T-cell (primary cell): Measurements from ENCODE around the gene RAB3GAP1. TPM values are rescaled to one million over a fixed set of nuclear protein-coding genes. Genes with fewer than 3 reads are reported as not detected.

Experiments
- ATAC-seq, 4 experiments: fragments of 200-7000 bp in 3 of 4; fragments of 150-1000 bp in 1 of 4; cut with Tn5 transposase; replicated peaks in 1 of 4; 1 replicate in 3 of 4; 2 replicates in 1 of 4; pipeline ENCODE4 v1.10.0; 2021; ENCODE audit warnings: moderate library complexity in 3 of 4, mild to moderate bottlenecking in 2 of 4, moderate number of reproducible peaks in 1 of 4
- CTCF ChIA-PET, 2 donors: fragments of 300-600 bp; sonication (Branson Sonifier 250); formaldehyde crosslinking; loops; one replicate each; lab custom pipeline; 2022; ENCODE audit warnings: antibody characterized with exemption in 2 of 2; lab: Charles Lee
- POLR2A ChIA-PET, 2 donors: fragments of 300-600 bp; sonication (Branson Sonifier 250); formaldehyde crosslinking; loops; one replicate each; lab custom pipeline; 2022; ENCODE audit warnings: antibody characterized with exemption in 2 of 2; lab: Charles Lee
- DNase-seq, 35 experiments: peaks; one replicate each; pipeline versions ENCODE4 v3.0.0 to v3.0.0-alpha.2; 2013 to 2023
- H3K27ac ChIP-seq: one replicate; pipeline ENCODE4 v1.5.1; 2013; ENCODE audit warnings: low read length
- H3K27me3 ChIP-seq, 2 experiments: replicated peaks in 1 of 2; 1 replicate in 1 of 2; 2 replicates in 1 of 2; pipeline versions ENCODE4 v1.6.1 to v1.7.0; 2013; ENCODE audit warnings: low read length in 1 of 2, mixed read lengths in 1 of 2; ENCODE audit not compliant: control insufficient read depth in 2 of 2, insufficient read depth in 2 of 2; ENCODE audit errors: extremely low read depth in 1 of 2
- H3K36me3 ChIP-seq, 2 donors: 1 replicate in 1 of 2; 2 replicates in 1 of 2; pipeline versions ENCODE4 v1.6.1 to v1.7.0; 2013; ENCODE audit warnings: low read length in 1 of 2; ENCODE audit not compliant: control insufficient read depth in 2 of 2, insufficient read depth in 1 of 2; ENCODE audit errors: extremely low read depth in 1 of 2
- H3K4me1 ChIP-seq, 2 experiments: 1 replicate in 1 of 2; 2 replicates in 1 of 2; pipeline versions ENCODE4 v1.6.1 to v1.7.0; 2013; ENCODE audit warnings: low read length in 2 of 2, mixed read lengths in 1 of 2; ENCODE audit not compliant: insufficient read depth in 2 of 2, control insufficient read depth in 1 of 2; ENCODE audit errors: extremely low read depth in 1 of 2
- H3K4me3 ChIP-seq, 2 donors: 1 replicate in 1 of 2; 2 replicates in 1 of 2; pipeline versions ENCODE4 v1.5.1 to v1.7.0; 2013; ENCODE audit warnings: mild to moderate bottlenecking in 2 of 2, low read length in 1 of 2, moderate library complexity in 1 of 2; ENCODE audit not compliant: control insufficient read depth in 1 of 2; ENCODE audit errors: extremely low read depth in 1 of 2
- H3K9me3 ChIP-seq: 2 replicates; pipeline ENCODE4 v1.7.0; 2013
- H3K27ac Mint-ChIP-seq, 2 donors: one replicate each; pipeline ENCODE4 v1.8.0; 2020 to 2021; ENCODE audit warnings: mild to moderate bottlenecking in 2 of 2, mixed read lengths in 2 of 2
- H3K27me3 Mint-ChIP-seq, 2 donors: one replicate each; pipeline ENCODE4 v1.8.0; 2021 to 2022; ENCODE audit warnings: mixed read lengths in 2 of 2
- H3K36me3 Mint-ChIP-seq: one replicate; pipeline ENCODE4 v1.8.0; 2021; ENCODE audit warnings: mixed read lengths
- H3K4me1 Mint-ChIP-seq, 3 donors: one replicate each; pipeline ENCODE4 v1.8.0; 2020 to 2022; ENCODE audit warnings: mixed read lengths in 3 of 3, mild to moderate bottlenecking in 1 of 3
- H3K4me3 Mint-ChIP-seq, 3 donors: one replicate each; pipeline ENCODE4 v1.8.0; 2020 to 2022; ENCODE audit warnings: mild to moderate bottlenecking in 3 of 3, mixed read lengths in 3 of 3, moderate library complexity in 3 of 3
- H3K9me3 Mint-ChIP-seq, 3 donors: one replicate each; pipeline ENCODE4 v1.8.0; 2020 to 2022; ENCODE audit warnings: mixed read lengths in 3 of 3
- WGBS: methylation state at CpG from one replicate; pipeline ENCODE4 v1.1.5; 2013; ENCODE audit warnings: missing lambda C conversion rate; ENCODE audit not compliant: insufficient coverage; 5-methylcytosine and 5-hydroxymethylcytosine counted together
- total RNA-seq, 35 experiments: library from RNA in 6 of 35; stranded (reverse) in 6 of 35; fragments of 120-200 nt in 1 of 35; gene quantifications; one replicate each; pipeline versions ENCODE4 v1.2.1 to v1.2.4 and lab custom pipeline; 2013 to 2026

The RAB3GAP1 gene
- total RNA-seq, 5 donors from 2014 or later (not counting 1 experiment from before 2014, with no cell fraction given), result 34.0 to 48.8 (median 40.7) TPM

- Histone ChIP-seq H3K27me3 (no peaks in the 10 kb centered on the region), H3K9me3 (no peaks in the 10 kb centered on the region), H3K27ac (no peak overlapping the region), H3K4me3 (no peak overlapping the region), H3K4me1 (no peaks in the 10 kb centered on the region), H3K36me3 (peaks cover under 1 to 39% of the 10 kb centered on the region in 2 donors)
- H3K27ac Mint-ChIP-seq, result peak overlapping the region in 1 of 2 donors; percentile 26
- 100% methylated on average over 1 of the region's 2 CpGs for whole genome bisulfite sequencing
- CTCF ChIA-PET, result no interaction called here
- peaks cover 62% of the 10 kb centered on the region for H3K36me3 Mint-ChIP-seq
- H3K4me3 Mint-ChIP-seq, result no peak overlapping the region
- DNase-seq, result no peak
- H3K27me3 Mint-ChIP-seq, result no peaks in the 10 kb centered on the region
- POLR2A ChIA-PET, result no interaction called here
- no peaks in the 10 kb centered on the region for H3K9me3 Mint-ChIP-seq
- H3K4me1 Mint-ChIP-seq, result peaks cover 1 to 22% (median 5%) of the 10 kb centered on the region in 3 donors
- ATAC-seq, result no peak
Observed at GRCh38 chr2:135159191-135159590, 107.1 kb downstream of the RAB3GAP1 start.

DNA sequence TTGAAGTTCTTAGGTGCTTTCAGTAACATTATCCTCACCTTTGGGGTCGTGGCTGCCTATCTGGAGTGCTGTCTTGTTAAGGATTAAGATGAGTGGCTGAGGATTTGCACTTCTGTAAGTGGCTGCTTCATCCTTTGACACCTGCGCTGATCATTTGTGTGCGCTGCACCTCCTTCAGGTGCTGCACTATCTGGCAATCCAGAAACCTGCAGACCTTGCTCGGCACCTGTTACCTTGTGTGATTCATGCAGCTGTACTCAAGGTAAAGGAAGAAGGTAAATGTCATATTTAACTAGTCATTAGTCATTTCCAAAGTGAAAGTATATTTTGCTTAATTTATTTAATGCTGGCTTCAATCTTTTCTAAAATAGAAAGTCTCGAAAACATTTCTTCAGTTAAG is 110.3 kb downstream of the RAB3GAP1 start:
- WGBS, result 33% methylated on average over 2 of the region's 5 CpGs
- H3K27ac ChIP-seq, result no peak overlapping the region
- H3K4me1 Mint-ChIP-seq, result peaks cover 0 to 22% (median 1%) of the 10 kb centered on the region in 3 donors
- H3K27me3 ChIP-seq, result no peaks in the 10 kb centered on the region
- H3K36me3 ChIP-seq, result peaks cover 7 to 46% of the 10 kb centered on the region in 2 donors
- H3K9me3 ChIP-seq, result no peaks in the 10 kb centered on the region
- H3K27ac Mint-ChIP-seq, result peak overlapping the region; percentile 3 to 22
- ATAC-seq, result no peak
- peaks cover 55% of the 10 kb centered on the region for H3K36me3 Mint-ChIP-seq
- H3K4me3 ChIP-seq, result no peak overlapping the region
- no peaks in the 10 kb centered on the region for H3K4me1 ChIP-seq
- DNase-seq, result no peak
- no peak overlapping the region for H3K4me3 Mint-ChIP-seq
- H3K27me3 Mint-ChIP-seq, result no peaks in the 10 kb centered on the region
- POLR2A ChIA-PET, result no interaction called here
- CTCF ChIA-PET, result no interaction called here
- no peaks in the 10 kb centered on the region for H3K9me3 Mint-ChIP-seq

DNA sequence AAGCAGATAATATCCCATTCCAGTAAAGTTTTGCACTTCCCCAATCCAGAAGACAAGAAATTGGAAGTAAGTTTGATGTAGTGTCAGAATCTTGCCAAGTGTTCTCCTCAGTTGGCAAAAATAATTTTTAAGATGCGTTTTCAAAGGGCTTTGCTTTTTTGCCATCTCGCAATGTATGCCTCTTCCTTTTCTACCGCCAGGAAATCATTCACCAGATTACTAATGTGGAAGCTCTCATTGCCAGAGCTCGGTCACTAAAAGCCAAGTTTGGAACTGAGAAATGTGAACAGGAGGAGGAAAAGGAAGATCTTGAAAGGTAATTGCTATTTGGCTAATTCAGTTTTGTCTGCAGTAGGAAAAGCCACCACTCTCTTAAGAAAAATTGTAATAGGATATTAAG is 110.7 kb downstream of the RAB3GAP1 start:
- Histone ChIP-seq H3K9me3 (no peaks in the 10 kb centered on the region), H3K27me3 (no peaks in the 10 kb centered on the region), H3K36me3 (peaks cover 7 to 49% of the 10 kb centered on the region in 2 donors), H3K4me1 (no peaks in the 10 kb centered on the region), H3K4me3 (no peak overlapping the region), H3K27ac (no peak overlapping the region)
- Mint-ChIP-seq H3K27ac (peak overlapping the region; percentile 3 to 75), H3K27me3 (no peaks in the 10 kb centered on the region), H3K9me3 (no peaks in the 10 kb centered on the region), H3K4me1 (peaks cover 0 to 20% (median 1%) of the 10 kb centered on the region in 3 donors), H3K36me3 (peaks cover 56% of the 10 kb centered on the region), H3K4me3 (no peak overlapping the region)
- ChIA-PET CTCF (no interaction called here), POLR2A (no interaction called here)
- ATAC-seq, result no peak
- no peak for DNase-seq
- no CpG with 5 or more reads among the region's 4 CpGs for WGBS

DNA sequence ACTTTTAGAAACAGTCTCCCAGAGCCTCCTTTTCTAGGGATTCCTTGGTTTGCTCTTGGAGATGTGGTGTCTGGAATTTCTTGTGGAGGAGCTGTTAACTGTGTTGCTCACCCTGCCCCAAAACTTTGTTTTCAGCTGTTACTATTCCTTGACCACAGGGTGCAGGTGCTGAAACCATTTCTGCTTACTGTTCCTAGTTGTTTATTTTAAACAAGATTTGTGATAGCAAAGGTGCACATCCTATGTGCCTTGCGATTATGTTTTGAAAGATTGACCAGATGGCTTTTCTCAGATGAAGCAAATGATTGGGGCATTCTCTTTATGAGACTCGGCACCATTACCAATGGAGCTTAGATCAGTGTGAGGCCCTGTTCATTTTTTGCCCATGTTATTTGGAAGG is 111.2 kb downstream of the RAB3GAP1 start:
- H3K27me3 Mint-ChIP-seq, result no peaks in the 10 kb centered on the region
- 92% methylated on average over 2 of the region's 2 CpGs for WGBS
- Histone ChIP-seq H3K27ac (no peak overlapping the region), H3K36me3 (peaks cover 7 to 48% of the 10 kb centered on the region in 2 donors), H3K4me3 (no peak overlapping the region), H3K9me3 (no peaks in the 10 kb centered on the region), H3K27me3 (no peaks in the 10 kb centered on the region), H3K4me1 (no peaks in the 10 kb centered on the region)
- no peaks in the 10 kb centered on the region for H3K9me3 Mint-ChIP-seq
- DNase-seq (no peak), ATAC-seq (no peak)
- H3K4me3 Mint-ChIP-seq, result no peak overlapping the region
- H3K36me3 Mint-ChIP-seq, result peaks cover 56% of the 10 kb centered on the region
- peaks cover 0 to 14% (median 1%) of the 10 kb centered on the region in 3 donors for H3K4me1 Mint-ChIP-seq
- POLR2A ChIA-PET, result interaction anchor here (0.6 kb wide), 2 partner anchors 474 to 568 kb away, joined by 3 to 9 read pairs; no protein-coding TSS in a partner anchor
- H3K27ac Mint-ChIP-seq, result peak overlapping the region in 1 of 2 donors; percentile 75
- CTCF ChIA-PET, result interaction anchor here in 1 of 2 donors (0.6 kb wide), 1 partner anchor 17 kb away, joined by 5 read pairs; no protein-coding TSS in a partner anchor

DNA sequence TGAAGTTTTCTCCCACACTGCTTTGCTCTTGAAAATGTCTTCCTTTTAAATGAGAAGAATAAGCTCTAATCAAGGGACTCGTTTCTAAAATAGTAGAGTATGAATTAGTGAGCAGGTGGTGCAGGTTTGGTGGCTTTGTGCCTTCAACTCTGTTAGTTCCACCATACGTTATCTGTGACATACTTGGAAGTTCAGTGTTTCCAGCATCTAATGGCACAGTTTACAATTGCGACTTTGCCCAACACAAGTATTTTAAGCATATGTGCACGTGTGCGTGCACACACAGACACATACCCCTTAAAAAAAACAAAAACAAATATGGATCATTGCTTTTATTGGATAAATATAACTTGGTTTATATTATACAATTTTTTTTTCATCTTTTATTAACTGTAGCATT is 111.8 kb downstream of the RAB3GAP1 start:
- Mint-ChIP-seq H3K4me1 (peaks cover under 1 to 12% (median 1%) of the 10 kb centered on the region in 3 donors), H3K9me3 (no peaks in the 10 kb centered on the region), H3K27me3 (no peaks in the 10 kb centered on the region), H3K27ac (no peak overlapping the region), H3K36me3 (peaks cover 56% of the 10 kb centered on the region), H3K4me3 (no peak overlapping the region)
- no peaks in the 10 kb centered on the region for H3K27me3 ChIP-seq
- CTCF ChIA-PET, result interaction anchor here (0.5 to 0.6 kb wide), 4 partner anchors 12 to 438 kb away, joined by 3 to 9 read pairs (median 4); no protein-coding TSS in a partner anchor
- no peaks in the 10 kb centered on the region for H3K4me1 ChIP-seq
- no peaks in the 10 kb centered on the region for H3K9me3 ChIP-seq
- H3K4me3 ChIP-seq, result no peak overlapping the region
- no peak overlapping the region for H3K27ac ChIP-seq
- no CpG with 5 or more reads among the region's 5 CpGs for WGBS
- peaks cover 7 to 50% of the 10 kb centered on the region in 2 donors for H3K36me3 ChIP-seq
- ATAC-seq (no peak), DNase-seq (no peak)
- POLR2A ChIA-PET, result interaction anchor here (0.6 kb wide), 2 partner anchors 473 to 568 kb away, joined by 3 to 9 read pairs; no protein-coding TSS in a partner anchor

DNA sequence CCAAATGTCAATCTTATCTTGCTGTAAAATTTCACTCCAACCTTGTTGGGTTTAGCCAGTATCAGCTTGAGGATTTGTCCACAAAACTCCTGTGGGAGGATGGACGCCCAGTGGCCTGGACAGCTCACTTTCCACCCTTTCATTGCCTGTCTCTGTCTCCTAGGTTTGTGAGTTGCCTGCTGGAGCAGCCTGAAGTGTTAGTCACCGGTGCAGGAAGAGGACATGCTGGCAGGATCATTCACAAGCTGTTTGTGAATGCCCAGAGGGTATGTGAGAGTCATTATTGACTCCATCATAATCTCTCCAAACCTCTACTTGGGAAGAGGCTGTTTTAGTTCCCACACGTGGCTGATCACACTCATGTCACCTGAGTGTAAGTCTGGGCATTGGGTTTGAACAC is 112.3 kb downstream of the RAB3GAP1 start:
- 60% methylated on average over 1 of the region's 3 CpGs for WGBS
- Mint-ChIP-seq H3K4me3 (no peak overlapping the region), H3K27ac (no peak overlapping the region), H3K27me3 (no peaks in the 10 kb centered on the region), H3K36me3 (peaks cover 57% of the 10 kb centered on the region), H3K9me3 (no peaks in the 10 kb centered on the region), H3K4me1 (peaks cover 2 to 16% (median 5%) of the 10 kb centered on the region in 3 donors)
- ATAC-seq (no peak), DNase-seq (no peak)
- no peaks in the 10 kb centered on the region for H3K27me3 ChIP-seq
- H3K4me1 ChIP-seq, result no peaks in the 10 kb centered on the region
- ChIA-PET POLR2A (interaction anchor here (0.6 to 0.7 kb wide), 2 partner anchors 297 to 493 kb away, joined by 4 read pairs; no protein-coding TSS in a partner anchor), CTCF (interaction anchor here in 1 of 2 donors (0.6 kb wide), 1 partner anchor 12 kb away, joined by 3 read pairs; no protein-coding TSS in a partner anchor)
- peaks cover 7 to 51% of the 10 kb centered on the region in 2 donors for H3K36me3 ChIP-seq
- no peaks in the 10 kb centered on the region for H3K9me3 ChIP-seq
- H3K4me3 ChIP-seq, result no peak overlapping the region
- H3K27ac ChIP-seq, result no peak overlapping the region
